Measurements from ENCODE around the gene JAZF1.

GRCh38 chr7:27998382-27998781 lies 182.2 kb downstream of the JAZF1 start:
- TF ChIP-seq CTCF (IDR thresholded peaks at IDR 0.05) (no peak), POLR2A (IDR thresholded peaks at IDR 0.05) (no peak), POLR2AphosphoS5 (IDR thresholded peaks at IDR 0.05) (no peak)

Measured in prostate gland (tissue), 2 donors.